Fibroblast of skin of abdomen (primary cell): ENCODE results near the gene TAF5L.
"Not testable (repeated sequence)": the region's sequence is repeated elsewhere in the genome, so short reads cannot be mapped to it uniquely, and the experiment has no call there.

Experiments
- DNase-seq: peaks from one replicate; pipeline ENCODE4 v3.0.0-alpha.2; 2013

TAF5L gene

GRCh38 chr1:229567109-229567868 is 58.6 kb downstream of the TAF5L start:
- DNase-seq: no peak

DNA sequence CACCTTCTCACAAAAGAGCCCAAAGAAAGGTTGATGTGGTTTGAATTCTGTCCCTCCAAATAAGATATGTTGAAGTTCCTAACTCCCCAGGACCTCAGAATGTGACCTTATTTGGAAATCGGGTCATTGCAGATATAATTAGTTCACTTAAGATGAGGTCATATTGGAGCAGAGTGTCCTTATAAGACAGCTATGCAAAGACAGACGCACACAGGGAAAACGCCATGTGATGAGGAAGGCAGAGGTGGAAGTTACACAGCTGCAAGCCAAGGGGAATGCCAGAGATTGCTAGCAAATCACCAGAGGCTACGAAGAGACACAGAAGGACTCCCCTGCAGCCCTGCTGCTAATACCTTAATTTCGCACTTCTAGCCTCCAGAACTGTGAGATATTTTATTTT is 62.2 kb downstream of the TAF5L start:
- DNase-seq: peak; percentile 45

DNA sequence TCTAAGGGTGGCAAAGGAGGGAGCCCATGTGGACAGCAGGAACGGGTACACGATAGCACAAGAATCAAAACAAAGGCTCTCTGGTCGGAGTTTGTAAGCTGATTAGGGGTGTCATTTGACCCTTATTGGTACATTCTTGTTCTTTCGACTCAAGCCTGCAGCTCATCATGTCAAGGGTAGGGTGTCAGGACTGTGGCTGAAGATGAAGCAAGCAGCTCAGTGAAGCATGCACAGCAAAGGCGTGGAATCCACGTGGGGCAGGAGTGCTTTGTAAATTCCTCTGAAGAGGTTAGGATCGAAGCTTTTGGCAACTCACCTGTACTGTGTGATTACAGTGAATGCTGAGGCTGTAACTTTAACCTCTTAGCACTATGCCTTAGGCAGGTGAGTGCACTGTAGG is 62.7 kb downstream of the TAF5L start:
- DNase-seq: no peak

DNA sequence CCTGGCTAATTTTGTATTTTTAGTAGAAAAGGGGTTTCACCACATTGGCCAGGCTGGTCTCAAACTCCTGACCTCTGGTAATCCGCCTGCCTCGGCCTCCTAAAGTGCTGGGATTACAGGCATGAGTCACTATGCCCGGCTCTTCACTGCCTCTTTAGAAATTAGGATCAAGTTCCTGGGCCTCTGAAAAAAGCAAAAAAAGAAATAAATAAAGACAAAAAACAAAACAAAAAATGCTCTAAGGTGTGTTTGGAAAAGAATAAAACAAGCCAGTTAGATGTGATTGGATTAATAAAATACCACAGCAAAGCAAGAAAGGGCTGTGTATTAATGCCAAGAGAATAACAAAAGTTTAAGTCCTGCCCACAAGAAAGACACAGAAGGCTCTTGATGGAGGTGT is 63.2 kb downstream of the TAF5L start:
- DNase-seq: no peak

- DNase-seq: no peak
These were observed 64.8 kb downstream of the TAF5L start for GRCh38 chr1:229561141-229561540.

DNA sequence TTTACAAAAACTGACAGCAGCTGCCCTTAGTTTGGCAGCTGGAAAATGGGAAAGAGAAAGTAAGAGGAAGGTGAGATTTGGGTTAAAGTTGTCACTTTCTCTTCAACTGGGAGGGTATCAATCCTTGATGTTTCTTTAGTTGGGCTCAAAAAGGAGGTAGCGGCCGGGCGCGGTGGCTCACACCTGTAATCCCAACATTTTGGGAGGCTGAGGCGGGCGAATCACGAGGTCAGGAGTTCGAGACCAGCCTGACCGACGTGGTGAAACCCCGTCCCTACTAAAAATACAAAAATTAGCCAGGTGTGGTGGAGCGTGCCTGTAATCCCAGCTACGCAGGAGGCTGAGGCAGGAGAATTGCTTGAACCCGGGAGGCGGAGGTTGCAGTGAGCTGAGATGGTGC is 65.8 kb downstream of the TAF5L start:
- not testable (repeated sequence) for DNase-seq

- DNase-seq: not testable (repeated sequence)
These were observed 66.6 kb downstream of the TAF5L start for GRCh38 chr1:229559336-229559801.

GRCh38 chr1:229558460-229559335 is 67.2 kb downstream of the TAF5L start, which contains the start of gene ABCB10:
TSS of gene ABCB10 (minus strand) at chr1:229558707. CDS start at chr1:229558652, 55 bp downstream.
- DNase-seq: peak; percentile 97

DNA sequence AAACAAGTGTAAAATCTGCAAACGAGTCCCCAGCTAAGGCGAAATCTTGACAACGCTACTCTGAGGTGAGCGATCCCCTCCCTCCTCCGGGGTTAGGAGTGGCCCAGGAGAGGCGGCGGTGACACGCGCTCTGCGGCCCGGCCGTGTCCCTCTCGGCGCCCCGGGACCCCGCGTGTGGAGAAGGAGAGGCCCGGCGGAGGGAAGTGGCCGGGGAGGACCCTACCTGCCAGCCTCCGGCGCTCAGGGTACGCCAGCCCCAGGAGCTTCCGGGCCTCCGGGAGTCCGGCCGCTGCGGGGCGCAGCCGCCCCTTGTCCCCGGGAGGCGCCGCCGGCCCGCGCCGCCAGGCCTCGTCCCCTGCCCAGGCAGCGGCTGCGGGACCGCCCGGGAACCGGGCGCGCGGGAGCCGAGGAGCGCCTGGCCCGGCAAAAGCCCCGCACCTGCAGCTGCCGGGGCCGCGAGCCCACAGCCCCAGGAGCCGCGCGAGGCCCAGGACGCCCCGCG is 68.0 kb downstream of the TAF5L start:
- DNase-seq: peak; percentile 17

DNA sequence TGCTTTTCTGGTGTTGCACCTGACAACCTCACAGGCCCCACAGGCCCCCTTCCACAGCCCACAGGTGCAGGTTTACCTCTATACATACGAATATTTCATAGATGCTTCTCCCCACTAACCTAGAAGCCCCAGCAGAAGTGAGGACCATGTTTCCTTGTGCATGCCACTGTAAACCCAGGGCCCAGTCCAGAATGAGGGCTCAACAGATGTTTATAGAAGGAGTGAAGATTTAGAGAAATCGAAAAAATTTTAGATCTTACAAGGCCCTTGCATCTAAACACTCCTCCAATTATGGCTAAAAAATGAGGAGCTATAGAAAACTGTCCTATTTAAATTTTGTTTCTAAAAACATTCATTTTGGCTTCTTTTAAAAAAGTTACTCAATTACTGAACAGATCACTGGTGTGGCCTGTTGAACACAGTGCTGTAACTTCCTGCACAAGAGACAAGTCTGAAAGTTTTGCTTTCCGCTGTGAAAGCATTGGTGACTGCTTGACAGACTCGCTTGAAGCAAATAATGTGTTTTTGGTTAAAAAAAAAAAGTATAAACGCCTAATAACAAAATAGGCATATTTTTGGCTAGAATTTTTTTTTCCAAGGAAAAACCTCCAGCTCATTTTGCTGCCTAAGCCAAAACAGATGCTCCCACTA is 68.6 kb downstream of the TAF5L start:
- DNase-seq: no peak

DNA sequence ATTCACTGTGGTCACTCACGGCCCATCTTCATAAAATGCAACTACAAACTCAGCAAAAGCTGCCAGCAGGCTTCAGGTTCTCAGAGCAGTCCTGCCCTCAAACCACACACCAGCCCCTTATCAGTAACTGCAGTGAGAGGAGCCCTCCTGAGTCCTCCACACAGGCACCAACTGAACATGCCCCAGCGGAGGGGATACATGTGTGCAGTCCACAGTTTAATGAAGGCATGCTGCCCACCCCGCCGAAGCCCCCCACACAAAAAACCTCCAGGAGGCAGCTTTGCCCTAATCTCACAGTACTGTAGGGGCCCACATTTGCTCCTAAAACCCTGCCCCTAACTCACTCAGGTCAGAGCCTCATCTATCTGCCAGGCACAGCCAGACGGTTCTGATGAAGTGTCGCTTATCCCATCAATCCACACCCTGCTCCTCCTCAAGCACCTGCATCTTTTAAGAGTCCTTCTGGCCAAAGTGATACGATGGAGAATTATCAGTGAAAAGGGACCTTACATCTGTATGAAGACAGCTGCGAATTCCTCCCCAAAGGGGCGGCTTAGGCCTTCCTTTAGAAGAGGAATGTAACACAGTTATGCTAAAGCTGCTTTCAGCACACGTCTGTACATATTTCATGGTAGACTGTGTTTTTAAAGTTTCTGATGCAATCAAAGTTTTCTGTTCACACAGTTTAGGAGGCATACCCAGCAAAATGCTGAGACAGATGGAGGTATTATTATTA is 70.9 kb downstream of the TAF5L start:
- peak; percentile 66 for DNase-seq

DNA sequence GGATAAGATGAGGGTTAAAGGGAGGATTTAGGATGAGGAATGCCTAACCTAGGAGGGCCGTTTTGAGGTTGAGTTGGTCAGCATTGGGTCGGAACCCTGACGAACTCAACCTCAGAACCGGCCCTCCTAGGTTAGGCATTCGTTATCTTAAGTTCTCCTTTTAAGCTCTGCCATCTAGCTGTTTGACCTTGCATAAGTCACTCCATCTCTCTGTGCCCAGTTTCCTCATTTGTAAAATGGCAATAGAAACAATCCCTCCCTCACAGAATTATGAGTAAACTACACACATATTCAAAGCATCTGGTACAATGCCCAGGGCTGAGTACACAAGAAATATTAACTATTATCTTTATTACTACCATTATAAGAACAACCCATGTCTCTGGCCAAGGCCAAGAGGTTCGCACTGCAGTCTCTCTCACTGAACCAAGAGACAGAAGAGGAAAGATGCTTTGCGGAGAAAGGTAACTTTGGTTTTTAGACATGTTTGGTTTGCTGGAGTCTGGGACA is 72.2 kb downstream of the TAF5L start:
- no peak for DNase-seq

DNA sequence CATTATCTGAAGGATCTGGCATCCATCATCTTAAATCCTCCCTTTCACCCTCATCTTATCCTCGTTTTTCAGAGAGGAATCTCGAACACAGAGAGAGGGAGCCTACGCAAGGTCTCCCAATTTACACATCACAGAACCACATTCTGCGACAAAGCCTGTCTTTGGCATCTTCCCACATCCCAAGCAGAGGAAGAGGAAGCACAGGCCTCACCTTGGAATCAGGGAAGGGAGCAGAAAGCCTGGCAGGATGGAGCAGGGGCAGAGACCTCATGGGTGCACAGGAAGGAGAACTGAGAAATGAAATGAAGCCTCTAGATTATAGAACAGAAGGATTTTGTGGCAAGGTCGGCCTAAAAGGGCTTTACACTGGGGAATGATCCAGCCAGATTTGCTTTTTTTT is 73.2 kb downstream of the TAF5L start:
- no peak for DNase-seq

GRCh38 chr1:229550812-229551567 is 74.9 kb downstream of the TAF5L start:
- DNase-seq: no peak

GRCh38 chr1:229547542-229547941 is 78.4 kb downstream of the TAF5L start:
- no peak for DNase-seq

- no peak for DNase-seq
These were observed 81.3 kb downstream of the TAF5L start for GRCh38 chr1:229544587-229544986.
